Neural progenitor cell (in vitro differentiated cells): ENCODE measurements around the gene CCNK. TPM values are rescaled to one million over a fixed set of nuclear protein-coding genes. Genes with fewer than 3 reads are reported as not detected.
A peak's percentile ranks its signal among the peaks of the same experiment; 100 is the strongest.

Experiments
- DNase-seq: peaks from one replicate; pipeline ENCODE4 v3.0.0-alpha.2; 2016; ENCODE audit warnings: low spot score
- H2AFZ ChIP-seq: fragments of 200-600 bp; sonication (generic); replicated peaks from 2 replicates; pipeline ENCODE4 v1.6.1; 2016; ENCODE audit warnings: antibody characterized with exemption
- H3F3A ChIP-seq: fragments of 200-600 bp; sonication (generic); 2 replicates; pipeline ENCODE4 v1.6.1; 2016; ENCODE audit warnings: antibody characterized with exemption, low read depth
- H3K27ac ChIP-seq: fragments of 200-600 bp; sonication (generic); 2 replicates; pipeline ENCODE4 v1.5.1; 2016; ENCODE audit warnings: mild to moderate bottlenecking
- H3K27me3 ChIP-seq: fragments of 200-600 bp; sonication (generic); 2 replicates; pipeline ENCODE4 v1.6.1; 2016; ENCODE audit warnings: mild to moderate bottlenecking, moderate library complexity
- H3K36me3 ChIP-seq: fragments of 200-600 bp; sonication (generic); 2 replicates; pipeline ENCODE4 v1.5.1; 2016
- H3K4me1 ChIP-seq: fragments of 200-600 bp; sonication (generic); 2 replicates; pipeline ENCODE4 v1.6.1; 2016; ENCODE audit warnings: mixed run types
- H3K4me2 ChIP-seq: fragments of 200-600 bp; sonication (generic); 2 replicates; pipeline ENCODE4 v1.6.1; 2016
- H3K4me3 ChIP-seq: fragments of 200-600 bp; sonication (generic); 2 replicates; pipeline ENCODE4 v1.5.1; 2016
- H3K79me2 ChIP-seq: fragments of 200-600 bp; sonication (generic); 2 replicates; pipeline ENCODE4 v1.6.1; 2016; ENCODE audit warnings: low read depth
- H3K9ac ChIP-seq: fragments of 200-600 bp; sonication (generic); 2 replicates; pipeline ENCODE4 v1.6.1; 2016
- H3K9me3 ChIP-seq: fragments of 200-600 bp; sonication (generic); 2 replicates; pipeline ENCODE4 v1.5.1; 2016; ENCODE audit warnings: low read depth
- H4K20me1 ChIP-seq: fragments of 200-600 bp; sonication (generic); 2 replicates; pipeline ENCODE4 v1.6.1; 2016; ENCODE audit warnings: low read depth
- H3K27ac Mint-ChIP-seq: 3 replicates; pipeline ENCODE4 v1.8.0; 2021; ENCODE audit warnings: mixed read lengths
- H3K27me3 Mint-ChIP-seq: 2 replicates; pipeline ENCODE4 v1.8.0; 2022; ENCODE audit warnings: low read depth, mild to moderate bottlenecking, inconsistent platforms, moderate library complexity, mixed read lengths; ENCODE audit not compliant: insufficient read depth
- H3K36me3 Mint-ChIP-seq: 3 replicates; pipeline ENCODE4 v1.8.0; 2021; ENCODE audit warnings: mixed read lengths
- H3K4me1 Mint-ChIP-seq: 3 replicates; pipeline ENCODE4 v1.8.0; 2021; ENCODE audit warnings: mixed read lengths
- H3K4me3 Mint-ChIP-seq: 3 replicates; pipeline ENCODE4 v1.8.0; 2021; ENCODE audit warnings: mild to moderate bottlenecking, moderate library complexity, mixed read lengths
- H3K9me3 Mint-ChIP-seq: 3 replicates; pipeline ENCODE4 v1.8.0; 2020; ENCODE audit warnings: mixed read lengths
- EZH2 ChIP-seq: fragments of 200-600 bp; sonication (generic); IDR thresholded peaks from 2 replicates; pipeline ENCODE4 v1.6.1; 2017; ENCODE audit warnings: antibody characterized with exemption, mild to moderate bottlenecking, moderate library complexity
- EZH2phosphoT487 ChIP-seq: fragments of 200-600 bp; sonication (generic); IDR thresholded peaks from 2 replicates; pipeline ENCODE4 v1.6.1; 2017; ENCODE audit warnings: antibody characterized with exemption
- total RNA-seq: library from RNA; depleted of rRNA; stranded (reverse); fragments of >200 nt; gene quantifications from 2 replicates; pipeline ENCODE4 v1.2.3, GENCODE V29; 2015; ENCODE audit warnings: low replicate concordance
- TF ChIP-seq, protein P1 (sequence below): fragments of 200-600 bp; sonication (generic); IDR thresholded peaks from 2 replicates; pipeline ENCODE4 v1.5.1; 2017; ENCODE audit warnings: antibody characterized with exemption, mild to moderate bottlenecking

The CCNK gene
- total RNA-seq, 1 donor from 2014 or later, result 19.0 TPM

- Mint-ChIP-seq H3K4me3 (no peak overlapping the region), H3K9me3 (no peaks in the 10 kb centered on the region), H3K4me1 (peaks cover 85% of the 10 kb centered on the region), H3K36me3 (peaks cover 1% of the 10 kb centered on the region), H3K27ac (peak overlapping the region; percentile 87), H3K27me3 (peaks cover 10% of the 10 kb centered on the region)
- Histone ChIP-seq H3K36me3 (no peaks in the 10 kb centered on the region), H3K9me3 (no peaks in the 10 kb centered on the region), H3K4me2 (peak overlapping the region; percentile 64), H2AFZ (no peak overlapping the region), H3K27me3 (no peaks in the 10 kb centered on the region), H3F3A (peaks cover 32% of the 10 kb centered on the region), H3K4me1 (peaks cover 84% of the 10 kb centered on the region), H4K20me1 (peaks cover 98% of the 10 kb centered on the region), H3K79me2 (peaks cover 98% of the 10 kb centered on the region), H3K27ac (peak overlapping the region; percentile 4), H3K4me3 (no peak overlapping the region), H3K9ac (no peak overlapping the region)
- DNase-seq, result no peak
- no peak for TF ChIP-seq EZH2
- TF ChIP-seq, protein P1, sequence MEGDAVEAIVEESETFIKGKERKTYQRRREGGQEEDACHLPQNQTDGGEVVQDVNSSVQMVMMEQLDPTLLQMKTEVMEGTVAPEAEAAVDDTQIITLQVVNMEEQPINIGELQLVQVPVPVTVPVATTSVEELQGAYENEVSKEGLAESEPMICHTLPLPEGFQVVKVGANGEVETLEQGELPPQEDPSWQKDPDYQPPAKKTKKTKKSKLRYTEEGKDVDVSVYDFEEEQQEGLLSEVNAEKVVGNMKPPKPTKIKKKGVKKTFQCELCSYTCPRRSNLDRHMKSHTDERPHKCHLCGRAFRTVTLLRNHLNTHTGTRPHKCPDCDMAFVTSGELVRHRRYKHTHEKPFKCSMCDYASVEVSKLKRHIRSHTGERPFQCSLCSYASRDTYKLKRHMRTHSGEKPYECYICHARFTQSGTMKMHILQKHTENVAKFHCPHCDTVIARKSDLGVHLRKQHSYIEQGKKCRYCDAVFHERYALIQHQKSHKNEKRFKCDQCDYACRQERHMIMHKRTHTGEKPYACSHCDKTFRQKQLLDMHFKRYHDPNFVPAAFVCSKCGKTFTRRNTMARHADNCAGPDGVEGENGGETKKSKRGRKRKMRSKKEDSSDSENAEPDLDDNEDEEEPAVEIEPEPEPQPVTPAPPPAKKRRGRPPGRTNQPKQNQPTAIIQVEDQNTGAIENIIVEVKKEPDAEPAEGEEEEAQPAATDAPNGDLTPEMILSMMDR, result no peak
- no peak for TF ChIP-seq EZH2phosphoT487
Measured at GRCh38 chr14:99544991-99545390, 63.8 kb downstream of the CCNK start.

DNA sequence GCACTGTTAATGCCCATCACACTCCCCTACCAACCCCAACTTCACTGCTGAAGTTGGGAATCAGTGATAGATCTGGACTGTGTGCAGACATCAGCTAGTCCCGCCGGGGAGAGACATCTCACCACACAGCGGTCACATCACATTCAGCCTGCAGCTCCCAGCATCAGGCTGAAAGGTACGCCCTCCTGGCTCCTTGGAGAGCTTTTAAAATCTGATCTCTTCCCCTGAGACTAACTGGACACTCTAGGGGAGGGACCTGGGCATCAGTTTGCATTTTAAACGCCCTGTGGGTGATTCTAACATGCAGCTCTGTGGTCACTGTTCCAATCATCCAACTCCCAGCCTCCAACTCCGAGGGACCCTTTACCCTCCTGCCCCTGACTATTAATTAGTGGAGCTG lies 64.4 kb downstream of the CCNK start:
- no peak for TF ChIP-seq EZH2
- TF ChIP-seq, protein P1, result no peak
- TF ChIP-seq EZH2phosphoT487, result no peak
- Histone ChIP-seq H3K4me2 (peak overlapping the region; percentile 64), H3K36me3 (no peaks in the 10 kb centered on the region), H3K9me3 (no peaks in the 10 kb centered on the region), H3K79me2 (peaks cover 98% of the 10 kb centered on the region), H3K4me3 (peak overlapping the region; percentile 23), H3K4me1 (peaks cover 79% of the 10 kb centered on the region), H3F3A (peaks cover 32% of the 10 kb centered on the region), H3K27me3 (no peaks in the 10 kb centered on the region), H4K20me1 (peaks cover 99% of the 10 kb centered on the region), H3K9ac (no peak overlapping the region), H3K27ac (peak overlapping the region; percentile 77), H2AFZ (no peak overlapping the region)
- H3K36me3 Mint-ChIP-seq, result peaks cover 1% of the 10 kb centered on the region
- peaks cover 10% of the 10 kb centered on the region for H3K27me3 Mint-ChIP-seq
- H3K27ac Mint-ChIP-seq, result peak overlapping the region; percentile 87
- no peaks in the 10 kb centered on the region for H3K9me3 Mint-ChIP-seq
- no peak for DNase-seq
- H3K4me1 Mint-ChIP-seq, result peaks cover 89% of the 10 kb centered on the region
- peak overlapping the region; percentile 73 for H3K4me3 Mint-ChIP-seq

DNA sequence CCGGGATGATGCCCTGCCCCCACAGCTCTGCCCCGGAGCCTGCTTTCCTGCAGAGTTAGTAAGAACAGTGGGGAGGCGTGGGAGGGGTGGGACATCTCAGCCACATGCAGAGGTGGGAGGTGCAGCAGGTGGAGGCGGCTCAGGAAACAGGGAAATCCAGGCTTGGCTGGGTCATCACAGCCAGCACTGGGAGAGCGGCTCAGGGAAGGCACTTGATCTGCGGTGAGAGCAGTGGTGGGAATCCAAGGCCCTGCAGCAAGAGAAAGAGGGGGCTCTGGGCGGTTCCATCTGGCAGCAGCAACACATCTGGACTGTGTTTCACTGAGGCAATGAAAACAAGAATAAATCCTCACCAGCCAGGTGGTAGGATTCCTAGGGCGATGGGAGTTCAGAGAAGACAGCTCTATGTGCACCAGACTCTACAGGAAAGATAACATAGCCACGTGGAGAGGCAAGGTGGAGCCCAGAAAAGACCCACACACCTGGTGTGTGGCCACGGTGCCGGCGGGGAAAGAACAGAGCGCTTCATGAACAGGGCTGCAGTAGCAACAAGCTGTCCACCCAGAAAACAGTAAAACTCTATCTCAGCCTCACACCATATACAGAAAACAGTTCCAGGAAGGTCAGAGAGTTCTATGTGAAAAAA lies 65.1 kb downstream of the CCNK start:
- peak overlapping the region; percentile 73 for H3K4me3 Mint-ChIP-seq
- H3F3A ChIP-seq, result peaks cover 32% of the 10 kb centered on the region
- H3K9ac ChIP-seq, result no peak overlapping the region
- H3K27ac Mint-ChIP-seq, result peak overlapping the region; percentile 27
- H3K9me3 ChIP-seq, result no peaks in the 10 kb centered on the region
- peaks cover 98% of the 10 kb centered on the region for H3K79me2 ChIP-seq
- H3K27ac ChIP-seq, result peak overlapping the region; percentile 77
- DNase-seq, result peak; percentile 65
- H3K4me3 ChIP-seq, result peak overlapping the region; percentile 23
- peaks cover 91% of the 10 kb centered on the region for H3K4me1 Mint-ChIP-seq
- no peak for TF ChIP-seq EZH2
- no peak for TF ChIP-seq EZH2phosphoT487
- TF ChIP-seq, protein P1, result no peak
- no peaks in the 10 kb centered on the region for H3K27me3 ChIP-seq
- peaks cover 99% of the 10 kb centered on the region for H4K20me1 ChIP-seq
- peaks cover 15% of the 10 kb centered on the region for H3K27me3 Mint-ChIP-seq
- peak overlapping the region; percentile 64 for H3K4me2 ChIP-seq
- H3K36me3 ChIP-seq, result no peaks in the 10 kb centered on the region
- peaks cover 72% of the 10 kb centered on the region for H3K4me1 ChIP-seq
- peaks cover 1% of the 10 kb centered on the region for H3K36me3 Mint-ChIP-seq
- no peaks in the 10 kb centered on the region for H3K9me3 Mint-ChIP-seq
- no peak overlapping the region for H2AFZ ChIP-seq
